K562 treated with DMSO at 1 percent for 4 hours (cell line): Measurements from ENCODE around the gene ARSI. TPM values are rescaled to one million over a fixed set of nuclear protein-coding genes. Genes with fewer than 3 reads are reported as not detected.

Experiments used
- total RNA-seq: library from RNA; unstranded; fragments of 300-600 nt; gene quantifications from 2 replicates; pipeline ENCODE4 v1.2.3, GENCODE V29; 2022; ENCODE audit not compliant: insufficient read depth

Gene ARSI
- not detected in 2 replicates for total RNA-seq

DNA sequence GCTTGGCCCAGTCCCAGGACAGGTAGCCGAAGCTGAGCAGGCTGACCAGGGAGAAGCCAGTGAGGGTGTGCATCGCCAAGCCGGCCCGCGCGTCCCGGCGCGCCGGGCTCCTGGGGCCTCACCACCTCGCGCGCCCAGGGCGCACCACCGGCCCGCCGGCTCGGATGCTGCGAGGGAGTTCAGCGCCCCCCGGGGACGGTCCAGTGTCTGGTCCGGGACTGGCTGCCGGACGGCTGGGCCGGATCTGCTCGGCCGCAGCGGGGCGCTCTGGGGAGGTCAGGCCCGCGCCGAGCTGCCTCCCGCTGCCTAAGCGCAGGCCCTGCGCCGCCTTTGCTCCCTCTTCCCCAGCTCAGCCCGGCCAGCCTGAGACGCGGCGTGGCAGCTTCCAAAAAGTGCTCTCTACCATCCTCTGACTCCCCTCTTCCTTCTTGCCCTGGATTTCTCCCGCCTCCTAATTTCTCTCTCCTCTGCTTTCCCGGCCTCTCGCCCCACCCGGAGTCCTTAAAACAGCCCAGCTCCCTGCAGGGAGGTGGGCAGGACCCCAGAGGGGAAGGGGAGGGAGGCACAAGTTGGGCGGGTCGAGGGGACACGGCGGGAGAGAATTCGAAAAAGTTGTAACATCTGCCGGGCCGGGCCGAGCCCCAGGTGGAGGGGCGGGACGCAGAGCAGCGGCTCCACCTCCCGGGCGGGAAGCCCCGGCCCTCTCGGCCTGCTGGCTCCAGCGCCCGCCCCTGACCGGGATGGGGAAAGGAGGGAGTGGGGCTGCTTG lies at the start of gene ARSI:
ARSI (minus strand) TSS at position 605 of the 769 bp plus-strand sequence; CDS start at position 73, 532 bp downstream.

DNA sequence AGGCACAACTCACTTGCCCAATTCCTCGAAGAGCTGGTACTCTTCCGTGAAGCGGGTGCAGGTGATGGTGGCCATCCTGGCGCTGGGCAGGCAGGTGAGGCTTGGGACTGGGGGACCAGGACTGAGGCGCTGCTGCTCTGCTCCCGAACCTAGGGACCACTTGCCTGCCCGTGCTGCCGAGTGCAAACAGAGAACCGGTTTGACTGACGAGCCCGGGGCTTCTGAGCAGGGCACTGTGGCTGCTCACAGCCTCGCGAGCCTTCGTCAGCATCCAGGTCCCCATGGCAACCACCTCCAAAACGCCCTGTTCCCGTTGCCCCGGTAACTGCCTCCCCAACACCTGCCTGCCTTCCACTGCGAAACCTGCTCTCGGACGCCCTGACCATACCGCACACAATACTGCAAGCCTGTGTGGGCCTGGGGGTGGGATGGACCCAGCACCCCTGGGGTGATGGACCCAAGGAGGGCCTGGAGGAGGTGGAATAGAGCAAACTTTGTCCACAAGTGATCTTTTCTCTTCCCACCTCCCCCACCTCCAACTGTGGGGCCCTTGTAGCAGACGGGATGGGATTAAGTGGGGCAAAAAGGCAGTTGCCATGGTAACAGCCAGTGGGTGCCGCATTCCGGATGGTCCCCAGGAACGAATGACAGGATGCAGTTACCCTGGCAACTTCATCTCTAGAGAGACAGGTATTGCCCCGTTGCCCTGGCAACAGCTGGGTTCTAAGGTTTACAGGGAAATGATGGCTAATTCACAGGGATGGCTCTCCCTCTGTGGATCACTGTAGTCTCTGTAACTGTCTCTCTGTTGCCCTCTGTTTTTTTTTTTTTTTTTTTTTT lies 12.9 kb downstream of the ARSI start, which contains the start of gene CAMK2A:
CAMK2A (minus strand) TSS at position 223 of the 840 bp plus-strand sequence; CDS start at position 75, 148 bp downstream.

Other genes with a start within 250 kb of the ARSI start
- not detected in 2 replicates for gene CSF1R, start 216.4 kb downstream of the ARSI start, total RNA-seq
- not detected in 2 replicates for gene PDGFRB, start 147.1 kb downstream of the ARSI start, total RNA-seq
- gene CDX1, start 136.1 kb downstream of the ARSI start, total RNA-seq: not detected in 2 replicates
- not detected in 2 replicates for gene SLC6A7, start 112.8 kb downstream of the ARSI start, total RNA-seq
- gene CAMK2A, start 13.1 kb downstream of the ARSI start, total RNA-seq: not detected in 2 replicates
- gene TCOF1, start 54.8 kb upstream of the ARSI start, total RNA-seq: 33.4 and 40.7 TPM in 2 replicates
- 3.6 and 4.3 TPM in 2 replicates for gene CD74, start 110.0 kb upstream of the ARSI start, total RNA-seq
- 7,861 and 8,555 TPM in 2 replicates for gene RPS14, start 146.8 kb upstream of the ARSI start, total RNA-seq
- 20.1 and 20.6 TPM in 2 replicates for gene NDST1, start 205.2 kb upstream of the ARSI start, total RNA-seq